ENCODE data around the gene NTPCR.
"Not testable (repeated sequence)": the region's sequence is repeated elsewhere in the genome, so short reads cannot be mapped to it uniquely, and the experiment has no call there.

NTPCR gene

GRCh38 chr1:232987046-232987773, 36.8 kb downstream of the NTPCR start:
- no peak for DNase-seq

GRCh38 chr1:232987774-232988140, 37.3 kb downstream of the NTPCR start:
- no peak for DNase-seq

- DNase-seq: no peak
These were observed 38.2 kb downstream of the NTPCR start for GRCh38 chr1:232988572-232989040.

- no peak for DNase-seq
These were observed 40.0 kb downstream of the NTPCR start for GRCh38 chr1:232990176-232991128.

GRCh38 chr1:232991238-232991637, 40.8 kb downstream of the NTPCR start:
- no peak for DNase-seq

DNA sequence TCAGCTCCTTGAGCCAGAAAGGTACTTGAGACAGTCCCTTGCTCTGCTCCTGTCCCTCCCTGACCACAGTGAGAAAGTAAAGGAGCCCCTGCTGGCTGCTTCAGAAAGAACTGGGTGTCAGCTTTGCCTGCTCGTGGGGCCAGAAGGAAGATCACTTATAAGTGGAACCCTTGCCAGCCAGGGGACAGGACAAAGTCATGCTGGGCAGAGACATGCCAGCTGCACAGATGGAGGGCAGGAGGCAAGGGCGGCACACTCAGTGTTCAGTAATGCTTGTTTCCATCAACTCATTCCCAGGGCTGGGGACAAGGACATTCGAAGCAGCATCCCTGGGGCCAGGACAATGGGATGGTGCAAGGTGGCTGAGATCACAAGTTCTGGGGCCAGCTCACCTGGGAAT, 41.8 kb downstream of the NTPCR start:
- no peak for DNase-seq

DNA sequence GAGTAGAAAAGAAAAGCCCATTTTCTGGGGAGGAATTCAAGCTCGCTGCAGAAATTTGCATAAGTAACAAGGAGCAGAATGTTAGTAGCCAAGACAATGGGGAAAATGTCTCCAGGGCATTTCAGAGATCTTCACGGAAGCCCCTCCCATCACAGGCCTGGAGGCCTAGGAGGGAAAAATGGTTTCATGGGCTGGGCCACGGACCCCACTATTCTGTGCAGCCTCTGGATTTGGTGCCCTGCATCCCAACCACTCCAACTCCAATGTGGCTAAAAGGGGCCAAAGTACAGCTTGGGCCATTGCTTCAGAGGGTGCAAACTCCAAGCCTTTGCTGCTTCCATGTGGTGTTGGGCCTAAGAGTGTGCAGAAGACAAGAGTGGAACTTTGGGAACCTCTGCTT, 43.1 kb downstream of the NTPCR start:
- DNase-seq: no peak

DNA sequence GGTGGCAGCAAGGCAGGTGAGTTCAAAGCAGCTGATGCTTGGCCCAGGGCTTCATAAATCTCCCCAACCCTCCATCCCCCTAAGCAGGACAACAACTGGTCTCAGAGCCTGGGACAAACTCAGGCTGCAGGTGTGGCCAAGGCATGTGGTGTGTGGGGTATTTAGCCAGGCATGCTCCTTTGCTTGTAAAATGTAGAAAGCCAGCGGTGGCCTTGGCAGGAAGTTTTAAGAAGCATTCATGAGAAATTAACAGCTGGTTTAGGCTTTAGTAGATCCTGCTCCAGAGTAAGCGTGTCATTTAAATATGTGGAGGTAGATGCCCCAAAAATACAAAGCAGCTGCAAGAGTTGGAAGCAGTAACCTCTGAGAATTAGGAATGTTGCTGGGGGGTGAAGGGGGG, 44.8 kb downstream of the NTPCR start:
- DNase-seq: no peak

- DNase-seq: no peak
These were observed 45.7 kb downstream of the NTPCR start for GRCh38 chr1:232996143-232996542.

DNA sequence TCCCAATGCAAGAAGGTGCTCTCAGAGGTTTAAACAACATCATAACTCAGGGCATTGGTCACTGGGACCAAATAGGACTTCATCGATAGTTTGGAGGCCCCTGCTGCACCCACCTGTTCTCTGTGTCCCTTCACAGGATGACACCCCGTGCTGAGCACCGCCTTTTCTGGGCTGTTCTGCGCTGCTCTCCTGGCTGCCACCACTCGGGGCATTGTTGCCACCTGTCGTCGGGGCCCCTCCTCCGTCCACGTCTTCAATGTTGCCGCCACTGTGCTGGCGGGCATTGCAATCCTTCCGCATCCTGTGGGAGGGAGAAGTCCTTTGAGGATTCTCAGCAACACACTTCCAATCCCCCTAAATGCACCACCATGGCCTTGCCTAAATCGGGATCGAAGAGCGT, 47.7 kb downstream of the NTPCR start:
- DNase-seq: no peak

DNA sequence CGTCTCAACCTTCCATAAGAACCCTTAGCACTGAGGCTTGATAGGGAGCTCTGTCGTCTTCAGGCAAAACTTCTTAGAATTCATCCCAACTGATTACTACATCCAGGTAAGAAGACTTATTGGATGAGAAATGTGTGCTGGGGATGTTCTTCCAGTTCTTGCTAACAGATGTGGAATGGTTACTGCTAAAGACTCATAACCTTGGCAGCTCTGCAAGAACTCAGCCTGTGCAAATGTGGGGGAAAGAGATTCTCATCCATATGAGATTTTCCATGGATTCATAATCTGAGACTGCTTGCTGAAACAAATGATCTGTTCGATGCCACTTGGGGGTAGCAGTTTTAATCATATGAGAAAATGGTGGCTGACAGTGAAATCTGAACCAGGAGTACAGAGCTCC, 48.2 kb downstream of the NTPCR start:
- DNase-seq: no peak

- no peak for DNase-seq
These were observed 49.7 kb downstream of the NTPCR start for GRCh38 chr1:232999956-233000625.

GRCh38 chr1:233003638-233004037, 53.2 kb downstream of the NTPCR start:
- not testable (repeated sequence) for DNase-seq

DNA sequence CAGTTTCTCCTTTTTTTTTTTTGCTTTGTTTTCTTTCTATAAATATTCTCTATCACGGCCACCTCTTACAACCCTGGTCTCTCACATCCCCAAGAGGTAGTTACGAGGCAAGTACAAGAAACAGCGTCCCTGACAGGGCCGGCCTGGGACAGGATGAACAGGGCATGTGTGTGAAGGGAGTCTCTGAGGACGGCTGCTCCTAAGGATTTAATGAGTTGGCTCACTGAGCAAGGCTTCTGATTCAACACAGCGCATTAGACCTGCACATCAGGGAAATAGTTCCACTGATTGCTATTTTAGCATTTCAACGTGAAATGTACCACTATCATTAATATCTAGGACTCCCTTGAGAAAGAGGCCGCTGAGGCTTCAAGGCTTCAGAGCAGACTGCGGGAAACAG, 54.0 kb downstream of the NTPCR start:
- no peak for DNase-seq

DNA sequence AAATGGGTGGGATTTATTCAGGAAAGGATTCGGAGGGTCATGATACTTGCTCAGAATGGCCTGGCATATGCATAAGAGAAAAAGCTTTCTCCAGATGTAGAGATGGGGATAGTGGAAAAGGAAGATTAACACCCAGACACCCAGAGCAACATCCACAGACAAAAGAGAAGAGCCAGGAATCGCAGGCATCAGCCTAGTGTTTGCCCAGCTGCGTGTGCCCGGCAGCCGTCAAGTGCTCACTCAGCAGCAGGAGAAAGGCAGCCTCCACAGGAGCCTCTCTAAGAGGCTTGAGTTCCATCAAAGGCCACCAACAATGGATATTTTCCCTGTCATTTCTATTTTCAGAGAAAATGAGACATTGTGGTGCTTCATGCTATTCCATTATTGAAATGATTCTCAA, 54.7 kb downstream of the NTPCR start:
- no peak for DNase-seq

DNA sequence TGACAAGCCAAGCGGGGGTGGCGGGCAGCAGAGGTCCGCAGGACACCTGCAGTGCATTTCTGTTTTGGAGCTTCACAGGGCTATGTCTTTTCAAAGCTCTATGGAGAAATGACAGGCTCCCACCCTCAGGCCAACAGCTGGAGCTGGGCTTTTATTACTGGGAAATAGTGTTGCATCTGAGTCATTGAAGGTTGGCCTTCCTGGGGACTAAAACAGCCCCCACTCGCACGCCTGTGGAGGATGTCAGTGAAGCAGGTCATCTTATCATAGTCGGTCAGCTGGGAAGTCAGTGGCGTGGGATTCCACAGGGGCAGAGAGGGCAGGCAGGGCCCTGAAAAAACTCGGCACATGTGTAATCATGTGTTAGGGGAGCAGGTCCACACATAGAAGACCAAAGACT, 55.3 kb downstream of the NTPCR start:
- no peak for DNase-seq

DNA sequence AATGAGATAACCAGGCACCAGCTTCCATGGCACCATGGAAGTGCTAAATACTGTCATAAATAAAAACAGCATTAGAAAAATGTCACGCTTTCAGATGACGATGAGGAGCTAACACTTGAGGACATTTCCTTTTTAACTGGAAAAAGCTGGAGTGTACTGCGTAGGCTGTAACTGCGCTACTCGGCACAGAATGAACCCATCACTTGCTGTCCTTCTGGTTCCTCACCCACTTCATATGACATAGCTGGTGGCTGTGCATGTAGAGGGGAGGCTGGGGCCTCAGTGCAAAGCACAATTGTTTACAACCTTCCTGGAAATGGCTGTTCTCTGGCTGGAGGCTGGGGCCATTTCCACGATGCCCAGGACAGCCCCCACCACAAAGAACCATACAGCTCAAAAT, 55.7 kb downstream of the NTPCR start:
- DNase-seq: no peak

- no peak for DNase-seq
These were observed 56.1 kb downstream of the NTPCR start for GRCh38 chr1:233006541-233006973.

- no peak for DNase-seq
These were observed 59.7 kb downstream of the NTPCR start for GRCh38 chr1:233010146-233010545.

DNA sequence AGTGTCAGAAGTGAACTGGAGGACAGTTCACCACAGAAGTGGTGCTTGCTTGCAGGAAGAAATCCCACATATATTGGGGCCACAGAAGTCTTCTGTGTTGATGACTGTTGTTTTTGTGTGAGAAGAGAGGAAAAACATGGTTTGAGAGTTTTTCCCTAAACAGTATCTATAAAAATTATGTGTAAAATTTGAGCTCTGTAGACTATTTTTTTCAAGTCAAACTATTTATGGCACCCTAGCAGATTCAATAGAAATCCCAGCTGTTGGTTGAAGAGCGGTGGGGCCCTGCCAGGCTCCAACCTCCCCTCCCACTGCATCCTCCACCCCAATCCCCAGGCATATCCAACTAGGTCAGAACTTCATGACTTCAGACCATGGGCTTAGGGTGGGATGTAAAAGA, 61.6 kb downstream of the NTPCR start:
- DNase-seq: no peak

DNA sequence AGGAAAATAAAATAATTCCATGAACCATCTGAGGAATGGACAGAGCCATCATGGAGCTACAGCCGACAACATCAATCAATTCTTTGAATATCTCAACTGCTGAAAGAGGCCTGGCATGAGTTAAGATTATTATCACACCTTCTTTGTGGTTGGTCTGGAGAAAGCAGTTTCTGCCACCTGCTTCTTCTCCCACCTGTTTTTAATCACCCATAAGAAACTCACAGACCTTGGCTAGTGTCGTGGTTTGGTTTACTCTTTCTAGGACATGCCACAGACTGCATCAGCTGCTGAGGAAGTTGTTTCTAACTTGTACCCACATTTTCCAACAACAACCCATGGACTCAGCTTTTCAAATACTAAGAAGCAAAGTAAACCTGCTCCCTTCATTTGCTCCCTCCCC, 65.6 kb downstream of the NTPCR start:
- DNase-seq: no peak

GRCh38 chr1:233016798-233017197, 66.4 kb downstream of the NTPCR start:
- DNase-seq: no peak

GRCh38 chr1:233019083-233019482, 68.7 kb downstream of the NTPCR start:
- DNase-seq: no peak

All from activated CD4-positive, alpha-beta T cell treated with anti-CD3 and anti-CD28 coated beads, Interleukin-2, amount 50 U/mL, for 48 hours (primary cell).